Measurements from ENCODE around the gene HAL.

HAL gene

GRCh38 chr12:95996034-95996658 is at the start of gene HAL:
Gene HAL (minus strand): TSS chr12:95996344. CDS start chr12:95995910, 434 bp downstream.
- DNase-seq, result peak; percentile 17

- no peak for DNase-seq
Observed at GRCh38 chr12:96045566-96045965, 49.4 kb upstream of the HAL start.

GRCh38 chr12:96044943-96045290 is 48.8 kb upstream of the HAL start:
- DNase-seq, result no peak

GRCh38 chr12:96044017-96044942 is 48.1 kb upstream of the HAL start:
- no peak for DNase-seq

GRCh38 chr12:96041181-96041580 is 45.0 kb upstream of the HAL start:
- DNase-seq, result no peak

- no peak for DNase-seq
Observed at GRCh38 chr12:96040305-96041133, 44.4 kb upstream of the HAL start.

- no peak for DNase-seq
Observed at GRCh38 chr12:96039516-96039915, 43.4 kb upstream of the HAL start.

GRCh38 chr12:96036765-96037455 is 40.8 kb upstream of the HAL start:
- no peak for DNase-seq

GRCh38 chr12:96035283-96036236 is 39.4 kb upstream of the HAL start, which contains the start of gene LTA4H:
Gene LTA4H (minus strand): TSS chr12:96035587. CDS start chr12:96035519, 68 bp downstream.
- peak; percentile 98 for DNase-seq

GRCh38 chr12:96034621-96035282 is 38.6 kb upstream of the HAL start:
- no peak for DNase-seq

GRCh38 chr12:96033549-96034389 is 37.6 kb upstream of the HAL start:
- DNase-seq, result no peak

GRCh38 chr12:96029826-96030225 is 33.7 kb upstream of the HAL start:
- DNase-seq, result no peak

- peak; percentile 31 for DNase-seq
Observed at GRCh38 chr12:96028538-96028937, 32.4 kb upstream of the HAL start.

GRCh38 chr12:96026331-96026730 is 30.2 kb upstream of the HAL start:
- DNase-seq, result no peak

GRCh38 chr12:96025518-96025917 is 29.4 kb upstream of the HAL start:
- DNase-seq, result no peak

GRCh38 chr12:96020314-96021003 is 24.3 kb upstream of the HAL start:
- no peak for DNase-seq

- no peak for DNase-seq
Observed at GRCh38 chr12:96015672-96016071, 19.5 kb upstream of the HAL start.

GRCh38 chr12:96014943-96015599 is 18.9 kb upstream of the HAL start:
- no peak for DNase-seq

- no peak for DNase-seq
Observed at GRCh38 chr12:96007729-96008128, 11.6 kb upstream of the HAL start.

Data from activated CD4-positive, alpha-beta T cell treated with anti-CD3 and anti-CD28 coated beads, Interleukin-2, amount 50 U/mL, for 16 hours (primary cell).